Measurements from ENCODE around the gene ATPAF1.

ATPAF1 gene

GRCh38 chr1:46594063-46594462 is 74.1 kb downstream of the ATPAF1 start:
- DNase-seq (ENCODE audit: low read depth in 2 of 3, low spot score in 1 of 3), result no peak

GRCh38 chr1:46592823-46593222 is 75.3 kb downstream of the ATPAF1 start:
- DNase-seq (ENCODE audit: low read depth in 2 of 3, low spot score in 1 of 3), result no peak

- no peak for DNase-seq (ENCODE audit: low read depth in 2 of 3, low spot score in 1 of 3)
Observed at GRCh38 chr1:46589529-46589928, 78.6 kb downstream of the ATPAF1 start.

- DNase-seq (ENCODE audit: low read depth in 2 of 3, low spot score in 1 of 3), result no peak
Observed at GRCh38 chr1:46587069-46587468, 81.1 kb downstream of the ATPAF1 start.

GRCh38 chr1:46585312-46585938 is 82.7 kb downstream of the ATPAF1 start:
- no peak for DNase-seq (ENCODE audit: low read depth in 2 of 3, low spot score in 1 of 3)

- no peak for DNase-seq (ENCODE audit: low read depth in 2 of 3, low spot score in 1 of 3)
Observed at GRCh38 chr1:46583494-46583893, 84.7 kb downstream of the ATPAF1 start.

GRCh38 chr1:46582972-46583371 is 85.2 kb downstream of the ATPAF1 start:
- DNase-seq (ENCODE audit: low read depth in 2 of 3, low spot score in 1 of 3), result no peak

Data from stimulated activated CD4-positive, alpha-beta T cell treated with anti-CD3 and anti-CD28 coated beads, Interleukin-12 subunit alpha, Interleukin-12 subunit beta, amount 100 ng/mL, for 48 hours (primary cell).